ENCODE results near the gene ATP7B. TPM values are rescaled to one million over a fixed set of nuclear protein-coding genes. Genes with fewer than 3 reads are reported as not detected.
A peak's percentile ranks its signal among the peaks of the same experiment; 100 is the strongest.

ATP7B gene
- total RNA-seq (2012; rRNA removed) (2.2 and 2.7 TPM in 2 replicates), polyA plus RNA-seq (2012; rRNA removed) (2.2 and 2.9 TPM in 2 replicates), Bru-seq, nascent RNA (percentile 39 among the genes with signal in this experiment), BruChase-seq, experiment 1, labeled RNA remaining after a 6-hour chase (percentile 40 among the genes with signal in this experiment), BruChase-seq, experiment 2, labeled RNA remaining after a 2-hour chase (percentile 47 among the genes with signal in this experiment)
- polyA plus RNA-seq (2012; cell fraction: cytosol; rRNA removed): 0.97 and 1.7 TPM in 2 replicates
- 7.2 and 9.2 TPM in 2 replicates for polyA plus RNA-seq (2012; cell fraction: nucleus; rRNA removed; ENCODE audit: low replicate concordance)
- long read RNA-seq, partial matches to known transcripts: 2 of 4 reads
- long read RNA-seq, other reads (novel, unspliced or antisense): 2 of 4 reads

GRCh38 chr13:52010890-52011631 lies at the start of gene ATP7B:
Gene ATP7B (minus strand): TSS chr13:52011450. CDS start chr13:52011337, 113 bp downstream.
- in situ Hi-C loops (cut with MboI; ENCODE audit: low sequenced_read_pairs) (loop anchor here (25.0 kb wide), 1 partner anchor 451 kb away; the partner anchor contains the start of genes CKAP2 and VPS36), dilution Hi-C loops (cut with HindIII; ENCODE audit: low sequenced_read_pairs, unreplicated experiment) (no loop called here), intact Hi-C loops (cut with micrococcal nuclease) (loop anchor here (5.0 to 10.0 kb wide), 2 partner anchors 196 to 441 kb away; partner anchors contain the start of gene VPS36)
- Histone ChIP-seq H2BK120ac (ENCODE audit: low read depth, low read length) (no peak within 1 kb of the TSS), H4K91ac (ENCODE audit: insufficient read depth, low read depth, low read length) (peak within 1 kb of the TSS; percentile 7; the same call in 1 of the 2 replicates), H3K36me3 (ENCODE audit: control insufficient read depth, insufficient read depth, low read length) (no peaks in the 10 kb centered on the region), H3K9me3 (ENCODE audit: control insufficient read depth, insufficient read depth, low read length) (no peaks in the 10 kb centered on the region), H2AFZ (replicated peaks; ENCODE audit: low read length, poor library complexity) (peak within 1 kb of the TSS; percentile 100), H2AK5ac (ENCODE audit: low read depth, low read length) (no peak within 1 kb of the TSS), H3K4me1 (ENCODE audit: control insufficient read depth, insufficient read depth, low read length) (no peaks in the 10 kb centered on the region), H3K4ac (ENCODE audit: low read depth, low read length) (peak within 1 kb of the TSS; percentile 87), H3K27me3 (ENCODE audit: control insufficient read depth, insufficient read depth, low read length) (peaks cover 14% of the 10 kb centered on the region), H3K4me2 (ENCODE audit: low read depth, low read length) (peak within 1 kb of the TSS; percentile 91), H2BK20ac (ENCODE audit: low read depth, low read length) (no peak within 1 kb of the TSS), H3K4me3 (ENCODE audit: insufficient read depth, low read depth, low read length) (peak within 1 kb of the TSS; percentile 92), H3K9me1 (ENCODE audit: insufficient read depth, low read length) (peaks cover 2% of the 10 kb centered on the region; the same call in 1 of the 2 replicates), H4K20me1 (ENCODE audit: insufficient read depth, low read length) (no peaks in the 10 kb centered on the region), H2BK5ac (ENCODE audit: low read depth, low read length, poor library complexity, severe bottlenecking) (no peak within 1 kb of the TSS), H3K27ac (ENCODE audit: insufficient read depth, low read length) (no peak within 1 kb of the TSS; the same call in 1 of the 2 replicates), H3K56ac (ENCODE audit: extremely low read depth, insufficient read depth, low read length) (no peak within 1 kb of the TSS), H2BK15ac (ENCODE audit: low read depth, low read length) (no peak within 1 kb of the TSS), H3K9ac (ENCODE audit: low read depth, low read length) (peak within 1 kb of the TSS; percentile 88), H4K5ac (ENCODE audit: low read depth, low read length) (no peak within 1 kb of the TSS), H3K23ac (ENCODE audit: low read depth, low read length) (peak within 1 kb of the TSS; percentile 89), H2AK9ac (replicated peaks; ENCODE audit: low read depth, low read length, poor library complexity) (peak within 1 kb of the TSS; percentile 92), H3K14ac (replicated peaks; ENCODE audit: low read depth, low read length) (peak within 1 kb of the TSS; percentile 98), H3K18ac (ENCODE audit: low read depth, low read length) (no peak within 1 kb of the TSS), H3K79me1 (ENCODE audit: low read depth in 1 of 2, low read length in 2 of 2) (peaks cover 4 to 16% of the 10 kb centered on the region in 2 experiments), H4K8ac (ENCODE audit: low read depth in 2 of 2, low read length in 2 of 2) (peak within 1 kb of the TSS; percentile 71 to 98)
- 0% methylated on average over 3 of the region's 46 CpGs; no CpG with 5 or more reads in 1 of the 2 experiments for WGBS, 2 experiments (ENCODE audit: extremely low coverage in 2 of 2, insufficient read length in 1 of 2)
- ChIA-PET CTCF (no interaction called here), POLR2A (ENCODE audit: unreplicated experiment) (no interaction called here)
- TF ChIP-seq BHLHE40 (IDR thresholded peaks at IDR 0.05; ENCODE audit: low read depth, low read length) (no peak), CTCF (conservative IDR thresholded peaks at IDR 0.05; ENCODE audit: low read depth, low read length) (0 out of 2 replicates have a peak, but pooled peaks have one; percentile 20)
- no TSS peak for BruUV-seq (replicated peaks)
- peak; percentile 4 for ATAC-seq (ENCODE audit: low read depth)
- DNase-seq: no peak

Data from IMR-90 (cell line).